ENCODE results near the gene STK32B.
"Not testable (repeated sequence)": the region's sequence is repeated elsewhere in the genome, so short reads cannot be mapped to it uniquely, and the experiment has no call there.

Gene STK32B

DNA sequence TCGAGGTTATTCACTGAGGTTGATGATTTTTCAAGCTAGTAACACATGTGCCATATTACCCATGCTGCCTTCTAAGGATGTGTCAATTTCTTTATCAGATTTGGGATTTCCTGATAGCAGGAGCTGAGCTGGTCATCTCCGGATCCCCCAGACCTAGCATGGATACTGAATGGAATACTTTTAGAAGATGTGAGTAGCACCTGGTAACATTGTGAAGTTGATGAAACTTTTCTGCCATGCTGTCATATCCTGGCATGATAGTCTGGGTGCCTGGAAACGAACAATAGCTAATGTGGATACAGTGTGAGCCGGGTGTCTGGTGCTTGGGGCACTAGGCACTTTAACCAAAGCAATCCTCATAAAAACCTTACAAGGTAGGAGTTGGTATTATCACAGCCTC is 21.1 kb upstream of the STK32B start:
- DNase-seq (ENCODE audit: low spot score): no peak

- no peak for DNase-seq (ENCODE audit: low spot score)
Observed at GRCh38 chr4:5030927-5031326, 20.4 kb upstream of the STK32B start.

- DNase-seq (ENCODE audit: low spot score): no peak
Observed at GRCh38 chr4:5032813-5033212, 18.5 kb upstream of the STK32B start.

GRCh38 chr4:5033281-5033841 is 17.9 kb upstream of the STK32B start:
- peak; percentile 49 for DNase-seq (ENCODE audit: low spot score)

GRCh38 chr4:5034206-5034605 is 17.1 kb upstream of the STK32B start:
- no peak for DNase-seq (ENCODE audit: low spot score)

- DNase-seq (ENCODE audit: low spot score): no peak
Observed at GRCh38 chr4:5036239-5036638, 15.0 kb upstream of the STK32B start.

- DNase-seq (ENCODE audit: low spot score): no peak
Observed at GRCh38 chr4:5037553-5038551, 13.4 kb upstream of the STK32B start.

DNA sequence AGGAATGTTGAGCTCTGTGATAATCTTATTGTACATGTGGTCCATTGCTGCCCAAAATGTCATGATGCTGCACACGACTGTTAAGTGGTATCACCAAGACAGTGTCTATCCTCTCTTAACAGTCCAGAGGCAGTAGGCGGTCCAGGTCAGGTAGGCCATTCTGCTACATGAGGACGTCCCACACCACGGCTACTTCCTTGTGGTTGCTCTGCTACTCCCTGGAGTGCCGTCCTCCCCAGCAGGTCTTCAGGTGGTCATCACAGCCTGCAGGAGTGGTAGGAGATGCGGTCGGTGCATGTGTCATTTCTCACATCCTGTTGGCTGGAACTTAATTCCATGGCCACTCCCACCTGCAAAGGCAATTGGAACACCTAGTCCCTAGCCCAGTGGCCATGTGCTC is 11.5 kb upstream of the STK32B start:
- no peak for DNase-seq (ENCODE audit: low spot score)

DNA sequence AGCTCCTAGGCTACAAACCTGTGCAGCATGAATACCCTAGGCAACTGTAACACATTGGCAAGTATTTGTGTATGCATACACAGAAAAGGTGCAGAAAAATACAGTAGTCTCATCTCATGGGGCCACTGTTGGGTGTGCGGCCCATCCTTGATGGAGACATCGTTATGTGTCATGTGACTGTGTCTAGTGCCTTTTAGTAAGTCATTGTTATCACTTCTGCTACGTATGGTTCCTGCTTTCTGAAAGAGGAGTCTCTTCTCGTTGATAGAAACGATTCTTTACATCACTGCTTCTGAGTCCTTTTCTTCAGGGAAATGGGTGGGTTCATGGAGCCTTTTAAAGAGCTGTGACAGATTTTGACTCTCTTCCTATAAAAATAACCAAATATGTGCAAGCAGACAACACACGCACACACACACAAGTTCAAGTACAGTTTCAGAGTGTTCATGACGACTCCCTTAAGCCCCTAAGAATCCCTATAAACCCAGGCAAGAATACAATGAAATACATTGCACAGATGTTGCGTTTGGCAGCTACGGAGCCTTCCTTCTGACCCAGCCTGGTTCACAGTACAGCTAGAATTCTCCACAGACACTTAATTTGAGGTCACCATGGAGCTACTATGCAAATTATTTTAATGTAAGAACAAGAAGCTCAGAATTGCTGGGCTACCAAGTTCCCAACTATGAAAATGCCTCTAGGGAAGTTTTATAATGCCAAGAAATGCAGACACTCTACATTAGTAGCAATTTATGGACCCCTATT is 10.2 kb upstream of the STK32B start:
- DNase-seq (ENCODE audit: low spot score): no peak

DNA sequence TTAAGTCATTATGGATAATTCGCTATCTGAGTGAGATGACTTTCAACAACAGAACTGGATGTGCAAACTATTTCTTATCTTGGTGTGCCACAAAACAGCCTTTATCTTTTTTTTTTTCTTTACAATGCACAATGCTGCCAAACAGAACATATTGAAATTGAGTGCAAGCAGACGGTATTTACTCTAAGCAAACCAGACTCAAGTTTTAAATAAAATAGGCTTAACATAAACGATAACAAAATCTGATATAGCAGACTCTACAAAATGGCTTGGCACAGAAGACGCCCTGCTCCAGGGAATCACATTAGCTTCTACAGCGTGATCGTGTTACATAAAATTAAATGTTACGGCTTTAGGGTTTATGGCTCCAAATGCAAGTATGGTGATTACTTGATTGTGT is 9.6 kb upstream of the STK32B start:
- DNase-seq (ENCODE audit: low spot score): no peak

- no peak for DNase-seq (ENCODE audit: low spot score)
Observed at GRCh38 chr4:5043579-5043978, 7.7 kb upstream of the STK32B start.

DNA sequence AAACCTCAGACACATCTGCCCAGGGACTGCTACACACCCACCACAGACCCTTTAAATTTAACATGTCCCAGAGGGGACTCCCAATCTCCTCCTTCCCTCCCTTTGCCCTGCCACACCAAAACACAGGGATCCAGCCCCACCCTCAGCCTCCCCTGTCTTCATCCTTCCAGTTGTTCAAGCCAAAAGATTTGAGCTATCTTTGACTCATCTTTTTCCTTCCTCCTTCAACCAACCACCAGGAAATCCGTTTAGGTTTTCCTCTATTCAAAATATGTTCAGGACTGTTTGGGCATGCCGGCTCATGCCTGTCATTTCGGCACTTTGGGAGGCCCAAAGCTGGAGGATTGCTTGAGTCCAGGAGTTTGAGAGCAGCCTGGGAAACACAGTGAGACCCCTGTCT is 6.9 kb upstream of the STK32B start:
- no peak for DNase-seq (ENCODE audit: low spot score)

DNA sequence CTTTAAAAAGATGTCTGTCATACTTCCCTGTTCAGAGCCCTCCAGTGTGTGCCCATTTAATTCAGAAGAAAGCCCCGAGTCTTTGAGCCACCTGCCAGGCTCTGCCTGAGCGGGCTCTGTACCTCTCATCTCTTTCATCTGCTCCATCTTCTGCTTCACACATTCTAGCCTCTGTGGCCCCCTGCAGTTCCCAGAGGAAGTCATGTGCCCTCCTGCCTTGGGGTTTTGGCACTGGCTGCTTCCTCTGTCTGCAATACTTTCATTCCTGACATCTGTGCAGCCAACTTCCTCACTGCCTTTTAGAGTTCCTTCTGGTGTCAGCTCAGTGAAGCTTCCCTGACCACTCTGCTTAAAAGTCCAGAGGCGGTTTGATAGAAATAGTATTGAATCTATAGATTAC is 6.2 kb upstream of the STK32B start:
- DNase-seq (ENCODE audit: low spot score): peak; percentile 74

- no peak for DNase-seq (ENCODE audit: low spot score)
Observed at GRCh38 chr4:5048721-5049120, 2.6 kb upstream of the STK32B start.

DNA sequence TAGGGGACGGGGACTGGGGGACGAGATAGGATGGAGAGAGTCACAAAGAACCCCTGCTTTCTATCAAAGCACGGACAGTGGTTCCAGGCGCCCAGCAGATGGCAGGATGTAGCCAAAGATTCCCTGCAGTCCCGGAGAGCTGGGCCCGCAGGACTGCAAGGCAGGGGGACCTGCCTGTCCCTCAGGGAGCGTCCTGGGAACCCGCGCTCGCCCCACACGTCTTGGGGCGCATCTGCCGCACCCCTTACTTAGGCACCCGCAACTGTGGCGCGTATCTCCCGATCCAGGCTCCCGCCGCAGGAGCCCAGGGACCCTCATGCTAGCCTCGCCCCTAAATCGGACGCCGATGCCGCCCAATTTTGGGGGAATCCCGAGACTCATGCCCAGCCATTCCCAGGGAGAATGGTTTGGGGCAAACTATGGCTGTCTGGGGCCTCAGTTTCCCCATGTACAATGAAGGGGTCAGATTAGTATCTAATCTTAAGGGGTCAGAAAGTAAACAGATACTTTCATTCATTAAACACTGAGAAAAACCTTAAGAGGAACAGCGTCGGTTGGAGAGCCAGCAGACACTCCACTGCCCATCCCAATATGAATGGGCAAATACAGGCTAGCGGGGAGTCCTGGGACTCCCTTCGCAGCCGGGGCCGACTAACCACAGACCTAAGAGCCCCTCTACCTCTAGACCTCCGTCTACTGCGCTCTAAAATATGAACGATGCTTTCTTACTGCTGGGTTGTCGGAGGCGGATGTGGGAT is 581 bp upstream of the STK32B start:
- peak; percentile 79 for DNase-seq (ENCODE audit: low spot score)

GRCh38 chr4:5052204-5052702 is 973 bp downstream of the STK32B start:
- no peak for DNase-seq (ENCODE audit: low spot score)

GRCh38 chr4:5052726-5053425 is 1.6 kb downstream of the STK32B start:
- DNase-seq (ENCODE audit: low spot score): no peak

GRCh38 chr4:5054532-5054931 is 3.3 kb downstream of the STK32B start:
- no peak for DNase-seq (ENCODE audit: low spot score)

GRCh38 chr4:5055411-5055810 is 4.1 kb downstream of the STK32B start:
- DNase-seq (ENCODE audit: low spot score): no peak

- no peak for DNase-seq (ENCODE audit: low spot score)
Observed at GRCh38 chr4:5066101-5066500, 14.8 kb downstream of the STK32B start.

DNA sequence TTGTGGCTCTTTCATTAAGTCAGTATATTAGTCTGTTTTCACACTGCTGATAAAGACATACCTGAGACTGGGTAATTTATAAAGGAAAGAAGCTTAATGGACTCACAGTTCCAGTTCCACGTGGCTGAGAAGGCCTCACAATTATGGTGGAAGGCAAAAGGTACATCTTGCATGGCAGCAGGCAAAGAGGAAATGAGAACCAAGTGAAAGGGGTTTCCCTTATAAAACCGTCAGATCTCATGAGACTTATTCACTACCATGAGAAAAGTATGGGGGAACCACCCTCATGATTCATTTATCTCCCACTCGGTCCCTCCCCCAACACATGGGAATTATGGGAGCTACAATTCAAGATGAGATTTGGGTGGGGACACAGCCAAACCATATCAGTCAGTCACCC is 15.7 kb downstream of the STK32B start:
- DNase-seq (ENCODE audit: low spot score): not testable (repeated sequence)

Measured in pons (tissue), 1 donor.